ENCODE data around the gene WNT8A. TPM values are rescaled to one million over a fixed set of nuclear protein-coding genes. Genes with fewer than 3 reads are reported as not detected.
A peak's percentile ranks its signal among the peaks of the same experiment; 100 is the strongest.
"Not testable (repeated sequence)": the region's sequence is repeated elsewhere in the genome, so short reads cannot be mapped to it uniquely, and the experiment has no call there.

WNT8A gene
- total RNA-seq (2014; rRNA removed; shearing (Covaris generic)) = not detected in 2 replicates

GRCh38 chr5:138083702-138084101 is at the start of gene WNT8A:
WNT8A (plus strand) TSS chr5:138084033; CDS start chr5:138084128, 95 bp downstream.
- no peak for DNase-seq (ENCODE audit: low spot score)

GRCh38 chr5:138035605-138036537 is 48.0 kb upstream of the WNT8A start:
- DNase-seq (ENCODE audit: low spot score) = peak; percentile 95

GRCh38 chr5:138037271-138037670 is 46.6 kb upstream of the WNT8A start:
- DNase-seq (ENCODE audit: low spot score) = no peak

GRCh38 chr5:138037907-138038633 is 45.8 kb upstream of the WNT8A start:
- no peak for DNase-seq (ENCODE audit: low spot score)

GRCh38 chr5:138038826-138039225 is 45.0 kb upstream of the WNT8A start:
- DNase-seq (ENCODE audit: low spot score) = no peak

GRCh38 chr5:138045283-138045682 is 38.5 kb upstream of the WNT8A start:
- not testable (repeated sequence) for DNase-seq (ENCODE audit: low spot score)

GRCh38 chr5:138051441-138052296 is 32.2 kb upstream of the WNT8A start:
- no peak for DNase-seq (ENCODE audit: low spot score)

GRCh38 chr5:138052718-138053117 is 31.1 kb upstream of the WNT8A start:
- not testable (repeated sequence) for DNase-seq (ENCODE audit: low spot score)

- no peak for DNase-seq (ENCODE audit: low spot score)
These were observed 30.3 kb upstream of the WNT8A start for GRCh38 chr5:138053554-138053953.

GRCh38 chr5:138054206-138054605 is 29.6 kb upstream of the WNT8A start:
- DNase-seq (ENCODE audit: low spot score) = no peak

- no peak for DNase-seq (ENCODE audit: low spot score)
These were observed 28.8 kb upstream of the WNT8A start for GRCh38 chr5:138054847-138055558.

GRCh38 chr5:138064526-138064925 is 19.3 kb upstream of the WNT8A start:
- no peak for DNase-seq (ENCODE audit: low spot score)

GRCh38 chr5:138065102-138065501 is 18.7 kb upstream of the WNT8A start:
- DNase-seq (ENCODE audit: low spot score) = no peak

- no peak for DNase-seq (ENCODE audit: low spot score)
These were observed 15.9 kb upstream of the WNT8A start for GRCh38 chr5:138067945-138068344.

- peak; percentile 77 for DNase-seq (ENCODE audit: low spot score)
These were observed 14.9 kb upstream of the WNT8A start for GRCh38 chr5:138068742-138069600.

GRCh38 chr5:138070026-138070425 is 13.8 kb upstream of the WNT8A start:
- not testable (repeated sequence) for DNase-seq (ENCODE audit: low spot score)

GRCh38 chr5:138077064-138077696 is 6.7 kb upstream of the WNT8A start:
- DNase-seq (ENCODE audit: low spot score) = peak; percentile 69

- no peak for DNase-seq (ENCODE audit: low spot score)
These were observed 5.7 kb upstream of the WNT8A start for GRCh38 chr5:138078006-138078643.

GRCh38 chr5:138082033-138082432 is 1.8 kb upstream of the WNT8A start:
- no peak for DNase-seq (ENCODE audit: low spot score)
